Measurements from ENCODE around the gene F11R. TPM values are rescaled to one million over a fixed set of nuclear protein-coding genes. Genes with fewer than 3 reads are reported as not detected.

F11R gene
- total RNA-seq, 1 donor from 2014 or later = 178 TPM

DNA sequence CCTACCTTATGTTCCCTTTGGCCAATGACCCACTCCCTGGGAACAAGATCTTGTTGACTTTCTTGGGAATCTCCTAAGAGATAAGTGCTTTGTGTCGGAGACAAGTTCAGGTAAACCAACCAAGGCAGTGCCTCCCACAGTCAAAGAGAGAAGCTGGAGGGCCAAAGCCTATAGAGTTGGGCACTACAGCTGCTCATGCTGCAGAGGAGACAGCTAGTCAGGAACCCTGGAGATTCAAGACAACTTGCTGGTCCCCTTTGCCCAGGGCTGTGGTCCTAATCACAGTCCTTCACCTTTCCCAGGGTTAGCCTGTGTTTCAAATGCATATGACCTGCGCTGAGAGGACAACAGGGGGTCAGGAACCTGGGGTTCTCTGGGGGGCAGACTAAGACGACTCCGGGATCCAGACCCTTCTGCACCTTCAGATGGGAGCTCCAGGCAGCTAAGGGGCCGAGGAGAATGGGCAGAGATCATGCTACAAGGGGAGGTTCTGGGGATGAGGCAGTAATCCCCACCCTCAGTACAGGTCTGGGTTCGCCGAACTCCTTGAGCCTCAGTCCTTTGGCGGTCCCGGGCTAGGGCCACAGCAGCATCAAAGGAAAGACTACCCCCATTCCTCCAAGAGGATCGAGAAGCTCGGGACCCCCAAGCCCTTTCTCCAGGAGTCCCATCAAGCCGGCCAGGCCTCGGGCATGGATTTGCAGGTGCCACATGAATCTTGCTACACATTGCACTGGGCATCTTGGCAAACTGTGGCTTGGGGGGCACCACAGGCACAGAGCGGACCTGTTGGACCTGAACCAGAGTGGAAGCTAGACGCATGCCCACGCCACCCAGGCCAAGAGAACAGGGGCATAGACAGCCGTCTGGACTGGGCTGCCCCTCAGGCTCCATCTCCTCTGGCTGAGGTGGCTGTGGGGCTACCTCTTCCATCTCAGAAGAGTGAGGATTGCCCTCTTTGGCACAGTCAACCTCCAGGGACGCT, 26.8 kb upstream of the F11R start:
- no peak overlapping the region for H3K4me3 ChIP-seq
- intact Hi-C loops (cut with DNase I) = loop anchor here (5.0 kb wide), 1 partner anchor 50 kb away; the partner anchor contains the start of gene KLHDC9
- H3K27ac ChIP-seq = no peak overlapping the region
- no peak for DNase-seq (ENCODE audit: extremely low spot score in 2 of 2)
- TF ChIP-seq POLR2AphosphoS5 (IDR thresholded peaks at IDR 0.05; ENCODE audit: insufficient read depth in 1 of 2, low read depth in 1 of 2) (no peak), POLR2A (IDR thresholded peaks at IDR 0.05) (no peak), CTCF (IDR thresholded peaks at IDR 0.05) (no peak)
- H3K9me3 ChIP-seq = no peaks in the 10 kb centered on the region
- H3K4me1 ChIP-seq = peaks cover 21% of the 10 kb centered on the region
- H3K36me3 ChIP-seq = peaks cover 0 to 5% of the 10 kb centered on the region in 2 donors
- no peaks in the 10 kb centered on the region for H3K27me3 ChIP-seq

DNA sequence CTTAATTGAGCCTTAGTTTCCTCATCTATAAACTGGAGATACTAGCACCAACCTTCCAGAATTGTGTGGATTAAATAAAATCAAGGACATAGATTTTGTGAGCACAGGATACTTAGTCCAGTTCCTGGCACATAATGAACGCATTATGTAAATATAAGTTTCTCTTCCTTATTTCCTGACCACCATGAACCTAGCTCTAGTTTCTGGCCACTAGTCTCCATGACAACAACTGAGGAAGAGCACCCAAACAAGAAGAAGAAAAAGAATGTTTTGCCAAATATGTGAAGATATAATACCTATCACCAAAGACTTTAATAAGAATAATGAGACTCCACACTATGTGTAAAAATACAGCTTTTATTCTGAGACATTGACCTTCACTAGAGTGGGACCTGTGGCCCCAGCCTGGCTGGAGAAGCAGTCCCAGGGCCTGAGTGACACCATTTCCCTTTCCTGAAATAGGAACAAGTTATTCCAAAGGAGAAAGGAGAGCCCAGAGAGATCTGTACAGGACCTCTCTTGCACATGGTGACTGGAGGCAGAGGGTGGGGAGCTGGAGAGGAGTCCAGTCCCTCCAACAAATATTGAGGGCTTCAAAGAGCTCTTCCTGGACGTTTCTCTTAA, 25.8 kb upstream of the F11R start:
- H3K36me3 ChIP-seq = peaks cover 0 to 15% of the 10 kb centered on the region in 2 donors
- H3K4me1 ChIP-seq = peaks cover 23% of the 10 kb centered on the region
- peak overlapping the region; percentile 95 for H3K27ac ChIP-seq
- H3K9me3 ChIP-seq = no peaks in the 10 kb centered on the region
- H3K27me3 ChIP-seq = no peaks in the 10 kb centered on the region
- TF ChIP-seq POLR2AphosphoS5 (IDR thresholded peaks at IDR 0.05; ENCODE audit: insufficient read depth in 1 of 2, low read depth in 1 of 2) (no peak), POLR2A (IDR thresholded peaks at IDR 0.05) (no peak), CTCF (IDR thresholded peaks at IDR 0.05) (no peak)
- no peak for DNase-seq (ENCODE audit: extremely low spot score in 2 of 2)
- intact Hi-C loops (cut with DNase I) = loop anchor here (5.0 kb wide), 1 partner anchor 51 kb away; the partner anchor contains the start of gene KLHDC9
- peak overlapping the region; percentile 66 to 79 for H3K4me3 ChIP-seq

DNA sequence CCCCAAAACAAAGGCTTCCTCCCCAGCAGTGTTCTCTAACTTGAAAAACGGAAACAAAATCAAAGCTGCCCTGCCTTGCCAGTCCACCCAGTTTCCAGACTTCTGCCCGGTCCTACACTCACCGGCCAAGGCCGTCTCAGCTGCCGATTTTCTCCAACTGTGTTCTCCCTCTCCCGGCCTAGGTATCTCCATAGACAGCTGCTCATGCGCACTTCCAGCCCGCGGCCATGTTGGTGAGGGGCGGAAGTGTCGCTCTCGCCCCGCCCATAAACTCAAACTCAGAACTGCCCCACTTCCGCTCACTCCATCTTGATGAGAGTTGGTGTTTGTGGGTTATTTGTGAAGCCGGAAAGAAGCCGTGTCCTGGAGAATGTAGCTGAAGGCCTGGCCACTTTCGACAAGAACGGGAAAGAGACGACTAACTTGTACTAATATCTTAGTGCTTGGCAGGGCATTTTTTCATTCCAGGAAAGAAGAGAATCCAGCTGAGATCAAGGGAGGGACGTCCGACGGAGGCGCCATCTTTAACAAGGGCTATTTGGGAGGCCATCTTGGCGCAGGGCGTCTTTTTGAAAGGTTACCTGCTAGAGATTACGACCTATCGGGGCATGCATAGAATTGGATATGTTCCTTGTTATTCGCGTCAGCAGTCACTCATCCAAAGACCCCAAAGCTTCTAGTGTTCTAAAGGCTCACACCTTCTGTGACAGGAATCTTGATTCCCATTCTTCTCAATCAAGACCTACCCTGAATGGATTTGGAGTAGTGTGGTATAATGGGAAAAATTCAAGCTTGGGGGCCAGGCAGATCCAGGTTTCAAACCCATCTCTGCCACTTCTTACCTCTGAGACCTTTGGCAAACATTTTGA, 25.0 kb upstream of the F11R start, which contains the start of gene USF1:
TSS of gene USF1 (minus strand) at position 242 of the 869 bp plus-strand sequence. CDS start 2,702 bp downstream, outside the sequence.
- H3K27ac ChIP-seq = peak within 1 kb of the TSS; percentile 95
- DNase-seq (ENCODE audit: extremely low spot score in 2 of 2) = peak in 1 of 2 donors; percentile 96
- peak within 1 kb of the TSS; percentile 66 to 79 for H3K4me3 ChIP-seq
- H3K4me1 ChIP-seq = peaks cover 23% of the 10 kb centered on the region
- H3K36me3 ChIP-seq = peaks cover 0 to 23% of the 10 kb centered on the region in 2 donors
- intact Hi-C loops (cut with DNase I) = loop anchor here (5.0 kb wide), 1 partner anchor 51 kb away; the partner anchor contains the start of gene KLHDC9
- H3K9me3 ChIP-seq = no peaks in the 10 kb centered on the region
- no peaks in the 10 kb centered on the region for H3K27me3 ChIP-seq
- TF ChIP-seq POLR2AphosphoS5 (IDR thresholded peaks at IDR 0.05; ENCODE audit: insufficient read depth in 1 of 2, low read depth in 1 of 2) (peak; percentile 90 to 98), CTCF (IDR thresholded peaks at IDR 0.05) (no peak), POLR2A (IDR thresholded peaks at IDR 0.05) (peak in 1 of 2 donors; percentile 75)

DNA sequence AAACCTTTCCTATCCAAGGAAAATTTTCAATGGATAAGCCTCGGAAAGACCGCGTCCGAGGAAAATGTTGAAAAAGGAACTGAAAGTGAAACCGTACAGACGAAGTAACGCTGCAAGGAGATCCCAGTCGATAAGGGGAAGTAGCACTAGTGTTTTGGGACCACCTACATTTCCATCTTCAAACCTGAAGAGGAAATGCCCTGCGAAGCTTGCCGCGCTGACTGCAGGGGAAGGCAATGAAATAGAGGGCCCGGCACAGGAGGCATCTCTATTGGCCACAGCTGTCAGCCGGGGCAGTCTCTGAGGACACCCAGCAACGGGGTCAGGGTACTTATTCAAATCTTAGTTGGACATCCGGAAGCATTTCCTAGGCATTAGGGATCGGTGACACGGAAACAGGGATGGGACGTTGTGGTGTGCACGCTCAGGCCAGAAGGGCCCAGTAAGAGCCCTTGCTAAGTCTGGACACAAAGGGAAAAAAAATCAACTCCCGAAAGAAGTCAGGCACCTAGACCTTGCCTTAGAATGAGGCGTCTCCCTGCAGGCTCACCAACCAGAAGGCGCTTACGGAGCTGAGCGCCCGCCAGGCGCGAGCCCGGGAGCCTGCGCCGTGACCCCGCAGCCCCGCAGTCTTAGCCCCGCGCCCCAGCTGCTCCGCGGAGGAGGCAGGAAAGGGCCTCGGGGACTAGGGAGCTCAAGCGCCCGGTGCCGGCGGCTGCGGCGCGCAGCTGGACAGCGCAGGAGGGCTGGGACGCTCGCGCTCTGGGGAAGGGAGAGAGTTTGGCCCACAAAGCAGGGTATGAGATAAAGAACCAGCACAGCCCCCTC, 24.2 kb upstream of the F11R start:
- Histone ChIP-seq H3K4me3 (peak overlapping the region; percentile 66 to 79), H3K4me1 (peaks cover 23% of the 10 kb centered on the region), H3K9me3 (no peaks in the 10 kb centered on the region), H3K27ac (peak overlapping the region; percentile 95), H3K36me3 (peaks cover 0 to 31% of the 10 kb centered on the region in 2 donors), H3K27me3 (no peaks in the 10 kb centered on the region)
- TF ChIP-seq POLR2AphosphoS5 (IDR thresholded peaks at IDR 0.05; ENCODE audit: insufficient read depth in 1 of 2, low read depth in 1 of 2) (peak in 1 of 2 donors; percentile 36), POLR2A (IDR thresholded peaks at IDR 0.05) (no peak)
- intact Hi-C loops (cut with DNase I) = loop anchor here (5.0 kb wide), 1 partner anchor 52 kb away; the partner anchor contains the start of gene KLHDC9
- no peak for DNase-seq (ENCODE audit: extremely low spot score in 2 of 2)
